ENCODE measurements around the gene TPK1. TPM values are rescaled to one million over a fixed set of nuclear protein-coding genes. Genes with fewer than 3 reads are reported as not detected.

TPK1 gene
- polyA plus RNA-seq, 1 of the 3 experiments (the other 2 are of a cell fraction) = 3.3 TPM

GRCh38 chr7:144549861-144550260 is 286.0 kb downstream of the TPK1 start:
- no peaks in the 10 kb centered on the region for H3K9me2 ChIP-seq
- H3K4me2 ChIP-seq = no peak overlapping the region
- WGBS (ENCODE audit: low lambda C conversion rate) = 8% methylated on average over 7 of the region's 7 CpGs
- no peaks in the 10 kb centered on the region for H3K79me2 ChIP-seq (ENCODE audit: insufficient read depth)
- H3K4me1 ChIP-seq (ENCODE audit: control insufficient read depth in 1 of 2, insufficient read depth in 2 of 2, low read depth in 1 of 2, low read length in 1 of 2) = no peaks in the 10 kb centered on the region
- POLR2A ChIA-PET = no interaction called here
- no peaks in the 10 kb centered on the region for H3F3A ChIP-seq (replicated peaks; ENCODE audit: insufficient read depth)
- TF ChIP-seq RAD21 (IDR thresholded peaks at IDR 0.05; ENCODE audit: low read length) (no peak), RCOR1 (IDR thresholded peaks at IDR 0.05; ENCODE audit: low read length) (no peak)
- H3K27me3 ChIP-seq (ENCODE audit: insufficient read depth) = no peaks in the 10 kb centered on the region
- DNase-seq = no peak
- no peaks in the 10 kb centered on the region for H3K9me3 ChIP-seq
- H3K36me3 ChIP-seq (replicated peaks in 1 of 2; ENCODE audit: control insufficient read depth in 1 of 2, insufficient read depth in 2 of 2, low read length in 1 of 2) = no peaks in the 10 kb centered on the region
- no peak overlapping the region for H3K4me3 ChIP-seq (ENCODE audit: low read depth in 2 of 2, low read length in 1 of 2)
- no peak overlapping the region for H3K27ac ChIP-seq (ENCODE audit: low read depth in 2 of 2, low read length in 1 of 2)
- no peak overlapping the region for H3K9ac ChIP-seq
- no peaks in the 10 kb centered on the region for H4K20me1 ChIP-seq (ENCODE audit: insufficient read depth)
- CTCF ChIA-PET = interaction anchor here (0.7 kb wide), 1 partner anchor 20 kb away, joined by 6 read pairs; no protein-coding TSS in a partner anchor
- no peak overlapping the region for H2AFZ ChIP-seq (ENCODE audit: low read depth)

DNA sequence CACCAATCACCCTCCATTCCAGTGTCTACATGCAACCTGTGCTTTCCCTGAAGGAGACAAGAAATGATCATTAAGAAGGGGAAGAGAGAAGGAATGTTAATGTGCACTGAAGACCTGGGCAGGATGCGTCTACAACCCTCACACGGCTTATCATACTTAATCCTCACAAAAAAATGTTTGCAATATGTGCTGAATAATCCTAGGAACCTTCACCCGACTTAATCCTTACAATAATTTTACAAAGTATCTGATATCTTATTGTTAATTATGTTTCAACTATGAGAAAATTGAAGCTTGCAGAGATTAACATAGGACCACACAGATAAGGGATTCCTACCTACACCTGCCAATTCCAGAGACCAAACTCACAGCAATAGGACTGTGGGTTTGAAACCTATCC is 287.3 kb downstream of the TPK1 start:
- TF ChIP-seq CHD2 (IDR thresholded peaks at IDR 0.05; ENCODE audit: low read length, partially characterized antibody) = no peak
- TF ChIP-seq GABPA (IDR thresholded peaks at IDR 0.05; ENCODE audit: low read depth) = no peak
- no peak for TF ChIP-seq FOXM1 (IDR thresholded peaks at IDR 0.05; ENCODE audit: low read depth)
- no peak for DNase-seq
- Histone ChIP-seq H3K4me3 (ENCODE audit: low read depth in 2 of 2, low read length in 1 of 2) (no peak overlapping the region), H3K9me2 (no peaks in the 10 kb centered on the region), H3K4me2 (no peak overlapping the region), H4K20me1 (ENCODE audit: insufficient read depth) (no peaks in the 10 kb centered on the region), H3F3A (replicated peaks; ENCODE audit: insufficient read depth) (no peaks in the 10 kb centered on the region), H3K9me3 (no peaks in the 10 kb centered on the region), H3K36me3 (replicated peaks in 1 of 2; ENCODE audit: control insufficient read depth in 1 of 2, insufficient read depth in 2 of 2, low read length in 1 of 2) (no peaks in the 10 kb centered on the region), H3K27ac (ENCODE audit: low read depth in 2 of 2, low read length in 1 of 2) (no peak overlapping the region), H3K27me3 (ENCODE audit: insufficient read depth) (no peaks in the 10 kb centered on the region), H3K79me2 (ENCODE audit: insufficient read depth) (no peaks in the 10 kb centered on the region), H2AFZ (ENCODE audit: low read depth) (no peak overlapping the region), H3K4me1 (ENCODE audit: control insufficient read depth in 1 of 2, insufficient read depth in 2 of 2, low read depth in 1 of 2, low read length in 1 of 2) (no peaks in the 10 kb centered on the region), H3K9ac (no peak overlapping the region)
- POLR2A ChIA-PET = no interaction called here
- CTCF ChIA-PET = no interaction called here
- 23% methylated on average over 3 of the region's 3 CpGs for WGBS (ENCODE audit: low lambda C conversion rate)

DNA sequence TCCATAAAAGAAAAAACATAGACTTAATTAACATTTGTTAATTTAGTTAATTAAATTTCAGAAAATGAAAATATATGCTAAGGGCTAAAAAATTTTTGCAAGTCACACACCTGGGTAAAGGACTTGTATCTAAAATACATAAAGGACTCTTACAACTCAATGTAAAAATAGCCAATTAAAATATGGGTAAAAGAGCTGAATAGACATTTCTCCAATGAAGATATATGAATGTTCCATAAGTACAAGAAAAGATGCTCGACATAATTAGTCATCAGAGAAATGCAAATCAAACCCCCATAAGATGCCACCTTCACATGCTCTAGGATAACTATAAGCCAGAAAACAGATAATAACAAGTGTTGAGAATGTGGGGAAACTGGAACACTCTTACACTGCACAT is 288.0 kb downstream of the TPK1 start:
- Histone ChIP-seq H3K9me2 (no peaks in the 10 kb centered on the region), H3K9ac (no peak overlapping the region), H3K79me2 (ENCODE audit: insufficient read depth) (no peaks in the 10 kb centered on the region), H3K9me3 (no peaks in the 10 kb centered on the region), H3F3A (replicated peaks; ENCODE audit: insufficient read depth) (no peaks in the 10 kb centered on the region), H3K4me2 (no peak overlapping the region), H3K4me3 (ENCODE audit: low read depth in 2 of 2, low read length in 1 of 2) (no peak overlapping the region), H3K4me1 (ENCODE audit: control insufficient read depth in 1 of 2, insufficient read depth in 2 of 2, low read depth in 1 of 2, low read length in 1 of 2) (no peaks in the 10 kb centered on the region), H2AFZ (ENCODE audit: low read depth) (no peak overlapping the region), H4K20me1 (ENCODE audit: insufficient read depth) (no peaks in the 10 kb centered on the region), H3K36me3 (replicated peaks in 1 of 2; ENCODE audit: control insufficient read depth in 1 of 2, insufficient read depth in 2 of 2, low read length in 1 of 2) (no peaks in the 10 kb centered on the region), H3K27ac (ENCODE audit: low read depth in 2 of 2, low read length in 1 of 2) (no peak overlapping the region), H3K27me3 (ENCODE audit: insufficient read depth) (no peaks in the 10 kb centered on the region)
- 0% methylated on average over 1 of the region's 1 CpG for WGBS (ENCODE audit: low lambda C conversion rate)
- DNase-seq = no peak
- TF ChIP-seq REST (IDR thresholded peaks at IDR 0.05; ENCODE audit: low read depth, low read length) (no peak), MXI1 (IDR thresholded peaks at IDR 0.05; ENCODE audit: low read depth, low read length) (no peak), FOXJ3 (CRISPR knock-in tag; IDR thresholded peaks at IDR 0.05) (no peak), GATA2 (CRISPR knock-in tag; IDR thresholded peaks at IDR 0.05) (no peak), YY1 (IDR thresholded peaks at IDR 0.05; ENCODE audit: low read depth) (no peak), RCOR1 (IDR thresholded peaks at IDR 0.05; ENCODE audit: low read length) (no peak), GABPA (IDR thresholded peaks at IDR 0.05; ENCODE audit: low read depth) (no peak), FOSL2 (IDR thresholded peaks at IDR 0.05; ENCODE audit: borderline replicate concordance, low read depth) (no peak), SMC3 (IDR thresholded peaks at IDR 0.05; ENCODE audit: low read depth, low read length) (no peak), EP300 (IDR thresholded peaks at IDR 0.05; ENCODE audit: borderline replicate concordance in 1 of 2, low read depth in 1 of 2, low read length in 1 of 2) (no peak), NFIC (IDR thresholded peaks at IDR 0.05; ENCODE audit: borderline replicate concordance) (no peak), CHD2 (IDR thresholded peaks at IDR 0.05; ENCODE audit: low read length, partially characterized antibody) (no peak), POLR2AphosphoS5 (IDR thresholded peaks at IDR 0.05; ENCODE audit: low read depth, low read length) (no peak), ELF1 (IDR thresholded peaks at IDR 0.05) (no peak), JUND (IDR thresholded peaks at IDR 0.05) (no peak)
- TF ChIP-seq, protein P1, sequence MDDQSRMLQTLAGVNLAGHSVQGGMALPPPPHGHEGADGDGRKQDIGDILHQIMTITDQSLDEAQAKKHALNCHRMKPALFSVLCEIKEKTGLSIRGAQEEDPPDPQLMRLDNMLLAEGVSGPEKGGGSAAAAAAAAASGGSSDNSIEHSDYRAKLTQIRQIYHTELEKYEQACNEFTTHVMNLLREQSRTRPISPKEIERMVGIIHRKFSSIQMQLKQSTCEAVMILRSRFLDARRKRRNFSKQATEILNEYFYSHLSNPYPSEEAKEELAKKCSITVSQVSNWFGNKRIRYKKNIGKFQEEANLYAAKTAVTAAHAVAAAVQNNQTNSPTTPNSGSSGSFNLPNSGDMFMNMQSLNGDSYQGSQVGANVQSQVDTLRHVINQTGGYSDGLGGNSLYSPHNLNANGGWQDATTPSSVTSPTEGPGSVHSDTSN (IDR thresholded peaks at IDR 0.05) = no peak
- ChIA-PET CTCF (no interaction called here), POLR2A (no interaction called here)
